ENCODE results near the gene DLG4. TPM values are rescaled to one million over a fixed set of nuclear protein-coding genes. Genes with fewer than 3 reads are reported as not detected.

The DLG4 gene
- total and polyA plus RNA-seq, 2 donors (not counting 3 experiments of a cell fraction or from before 2014, with no cell fraction given), result 14.9 to 34.6 TPM

- ChIA-PET CTCF (interaction anchor here (1.1 to 1.2 kb wide), 2 partner anchors 9 to 44 kb away, joined by 3 to 5 read pairs; no protein-coding TSS in a partner anchor), POLR2A (no interaction called here)
- Histone ChIP-seq H3K4me3 (replicated peaks in 1 of 3; ENCODE audit: insufficient read depth in 1 of 3, low read depth in 1 of 3, low read length in 3 of 3) (peak within 1 kb of the TSS; percentile 57 to 87 (median 83)), H3K4me2 (ENCODE audit: insufficient read depth, low read length) (peak within 1 kb of the TSS; percentile 90), H3K27ac (ENCODE audit: insufficient read depth, low read depth, low read length) (peak within 1 kb of the TSS; percentile 95), H3K9me1 (replicated peaks; ENCODE audit: control insufficient read depth, extremely low read depth, insufficient read depth, low read length) (no peaks in the 10 kb centered on the region), H3K9me3 (replicated peaks; ENCODE audit: control insufficient read depth, insufficient read depth, low read length) (no peaks in the 10 kb centered on the region), H2AFZ (ENCODE audit: low read depth, low read length) (peak within 1 kb of the TSS; percentile 82), H3K9ac (replicated peaks; ENCODE audit: extremely low read depth, insufficient read depth, low read length) (peak within 1 kb of the TSS; percentile 94), H3K79me2 (ENCODE audit: control insufficient read depth, insufficient read depth, low read length) (peaks cover 55% of the 10 kb centered on the region), H3K36me3 (ENCODE audit: control insufficient read depth in 2 of 2, extremely low read depth in 1 of 2, insufficient read depth in 2 of 2, low read length in 2 of 2) (peaks cover 3 to 13% of the 10 kb centered on the region in 2 experiments), H3K4me1 (ENCODE audit: control insufficient read depth, extremely low read depth, insufficient read depth, low read length) (peaks cover 23% of the 10 kb centered on the region), H4K20me1 (replicated peaks; ENCODE audit: control insufficient read depth, extremely low read depth, insufficient read depth, low read length) (no peaks in the 10 kb centered on the region), H3K27me3 (ENCODE audit: control insufficient read depth in 2 of 2, insufficient read depth in 2 of 2, low read length in 2 of 2) (no peaks in the 10 kb centered on the region)
- FAIRE-seq (no peak), DNase-seq (ENCODE audit: low read depth, low spot score) (peak; percentile 99)
- dilution Hi-C loops (cut with MboI; ENCODE audit: extremely low pct_ligation_motif_present, low sequenced_read_pairs) (no loop called here), intact Hi-C loops (cut with micrococcal nuclease) (loop anchor here (1.0 to 5.0 kb wide), 6 partner anchors 9 to 185 kb away; partner anchors contain the start of genes FGF11, PHF23, SLC2A4 and TMEM102)
- TF ChIP-seq MAX (IDR thresholded peaks at IDR 0.05; ENCODE audit: insufficient read depth, insufficient read length) (peak; percentile 3), POLR2AphosphoS5 (IDR thresholded peaks at IDR 0.05; ENCODE audit: insufficient read depth, low read depth, low read length) (peak; percentile 70), GATA2 (IDR thresholded peaks at IDR 0.05; ENCODE audit: insufficient read depth, insufficient read length, low read depth, low read length) (no peak), POLR2A (IDR thresholded peaks at IDR 0.05; ENCODE audit: low read depth, low read length) (peak; percentile 49), CTCF (IDR thresholded peaks at IDR 0.05; ENCODE audit: extremely low read depth in 1 of 2, insufficient read depth in 1 of 2, low read depth in 1 of 2, low read length in 2 of 2) (peak in 1 of 2 donors; percentile 10), MYC (IDR thresholded peaks at IDR 0.05; ENCODE audit: low read depth, low read length) (no peak), JUN (IDR thresholded peaks at IDR 0.05; ENCODE audit: borderline replicate concordance, insufficient read depth, insufficient read length, low read depth) (peak; percentile 60), FOS (IDR thresholded peaks at IDR 0.05; ENCODE audit: borderline replicate concordance, insufficient read depth, low read length) (no peak), EZH2 (IDR thresholded peaks at IDR 0.05; ENCODE audit: borderline replicate concordance, low read depth, low read length, severe bottlenecking) (no peak)
- BruUV-seq (replicated peaks), result TSS peak; percentile 49
Measured at GRCh38 chr17:7252176-7253043, 32.8 kb upstream of the DLG4 start, which contains the start of gene ELP5. TSS of gene ELP5 (plus strand) at chr17:7252215. CDS start at chr17:7252551, 336 bp downstream.

All from endothelial cell of umbilical vein (primary cell).